Fibroblast of lung (primary cell): ENCODE measurements around the gene CAMTA1. TPM values are rescaled to one million over a fixed set of nuclear protein-coding genes. Genes with fewer than 3 reads are reported as not detected.

Experiments used
- DNase-seq, 2 donors: peaks; one replicate each; pipeline versions ENCODE4 v3.0.0 to v3.0.0-alpha.2; 2010; ENCODE audit warnings: low read depth in 2 of 2
- H2AFZ ChIP-seq: 2 replicates; pipeline ENCODE4 v1.5.1; 2012; ENCODE audit warnings: low read length, control low read depth, inconsistent platforms
- H3K27ac ChIP-seq: 2 replicates; pipeline ENCODE4 v1.5.1; 2011; ENCODE audit warnings: low read length, control low read depth; ENCODE audit not compliant: insufficient read depth
- H3K27me3 ChIP-seq: 2 replicates; pipeline ENCODE4 v1.5.1; 2011; ENCODE audit warnings: mild to moderate bottlenecking, low read length; ENCODE audit not compliant: control insufficient read depth, insufficient read depth
- H3K36me3 ChIP-seq: 2 replicates; pipeline ENCODE4 v1.5.1; 2011; ENCODE audit warnings: low read length; ENCODE audit not compliant: control insufficient read depth, insufficient read depth
- H3K4me1 ChIP-seq: 2 replicates; pipeline ENCODE4 v1.5.1; 2011; ENCODE audit warnings: low read length; ENCODE audit not compliant: control insufficient read depth, insufficient read depth; ENCODE audit errors: extremely low read depth
- H3K4me2 ChIP-seq: 2 replicates; pipeline ENCODE4 v1.5.1; 2011; ENCODE audit warnings: low read length, control low read depth; ENCODE audit not compliant: insufficient read depth; ENCODE audit errors: extremely low read depth
- H3K4me3 ChIP-seq, 4 experiments: fragments of 200-600 bp in 1 of 4; sonication (generic) in 1 of 4; replicated peaks in 1 of 4; 2 replicates each; pipeline ENCODE4 v1.5.1; 2011 to 2016; ENCODE audit warnings: low read length in 4 of 4, low read depth in 3 of 4, mild to moderate bottlenecking in 3 of 4, control low read depth in 2 of 4, inconsistent platforms in 1 of 4, mixed read lengths in 1 of 4; ENCODE audit not compliant: insufficient read depth in 1 of 4; ENCODE audit errors: control extremely low read depth in 1 of 4
- H3K79me2 ChIP-seq: 2 replicates; pipeline ENCODE4 v1.5.1; 2012; ENCODE audit warnings: mild to moderate bottlenecking, low read length, inconsistent platforms; ENCODE audit not compliant: control insufficient read depth, insufficient read depth
- H3K9ac ChIP-seq: 2 replicates; pipeline ENCODE4 v1.5.1; 2011; ENCODE audit warnings: mild to moderate bottlenecking, low read length, control low read depth; ENCODE audit not compliant: insufficient read depth
- H3K9me3 ChIP-seq: 2 replicates; pipeline ENCODE4 v1.5.1; 2012; ENCODE audit warnings: low read depth, low read length; ENCODE audit not compliant: control insufficient read depth, insufficient read depth
- H4K20me1 ChIP-seq: 2 replicates; pipeline ENCODE4 v1.5.1; 2011; ENCODE audit warnings: low read length; ENCODE audit not compliant: control insufficient read depth, insufficient read depth; ENCODE audit errors: extremely low read depth
- EZH2 ChIP-seq: IDR thresholded peaks from 2 replicates; pipeline ENCODE4 v1.5.1; 2012; ENCODE audit warnings: low read length, control low read depth, mild to moderate bottlenecking; ENCODE audit errors: missing control alignments
- polyA plus RNA-seq, 2 donors: library from polyadenylated mRNA; depleted of rRNA in 1 of 2; stranded (reverse) in 1 of 2; unstranded in 1 of 2; fragments of >200 nt; gene quantifications; 2 replicates each; pipeline ENCODE4 v1.2.1, GENCODE V29; 2011 to 2012; ENCODE audit warnings: missing spikeins in 1 of 2
- total RNA-seq: library from RNA; depleted of rRNA; stranded (reverse); fragments of >200 nt; gene quantifications from 2 replicates; pipeline ENCODE4 v1.2.1, GENCODE V29; 2014
- TF ChIP-seq, protein P1 (sequence below), 2 donors: IDR thresholded peaks in 1 of 2; conservative IDR thresholded peaks in 1 of 2; 1 replicate in 1 of 2; 2 replicates in 1 of 2; pipeline ENCODE4 v1.5.1; 2011 to 2012; ENCODE audit warnings: low read length in 2 of 2, control low read depth in 1 of 2, inconsistent platforms in 1 of 2, low read depth in 1 of 2, mild to moderate bottlenecking in 1 of 2

Gene CAMTA1
- total and polyA plus RNA-seq, 2 donors (not counting 1 experiment from before 2014, with no cell fraction given), result 47.6 to 86.0 TPM

DNA sequence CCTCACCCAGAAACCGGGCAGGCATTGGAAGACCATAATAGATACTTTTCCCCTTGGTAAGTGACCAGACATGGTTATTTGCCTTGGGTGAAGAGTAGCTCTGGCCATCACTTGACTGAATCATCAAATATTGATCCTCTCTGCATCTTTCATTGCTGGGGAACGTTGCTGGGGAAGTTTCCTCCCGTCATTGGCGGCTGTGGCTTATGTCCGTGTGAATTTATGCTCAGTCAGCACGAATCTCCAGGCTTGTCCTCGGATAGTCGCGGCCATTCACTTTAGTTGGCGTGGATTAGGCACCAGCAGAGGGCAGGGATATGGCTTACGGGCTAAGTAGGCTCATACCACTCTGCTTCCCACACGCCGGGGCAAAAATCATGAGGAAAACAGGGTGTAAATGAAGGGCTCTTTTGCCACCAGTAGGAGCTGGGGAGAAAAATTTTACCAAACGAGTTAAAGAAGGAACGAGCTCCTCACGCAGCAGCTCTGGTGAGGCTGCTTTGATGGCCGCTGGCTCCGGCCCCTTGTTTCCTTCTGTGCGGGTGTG lies 473.4 kb downstream of the CAMTA1 start:
- Histone ChIP-seq H3K4me3 (no peak overlapping the region), H3K27me3 (no peaks in the 10 kb centered on the region), H3K36me3 (no peaks in the 10 kb centered on the region), H2AFZ (no peak overlapping the region), H3K4me1 (no peaks in the 10 kb centered on the region), H3K79me2 (no peaks in the 10 kb centered on the region), H3K9ac (no peak overlapping the region), H3K27ac (no peak overlapping the region), H4K20me1 (no peaks in the 10 kb centered on the region), H3K4me2 (no peak overlapping the region), H3K9me3 (no peaks in the 10 kb centered on the region)
- TF ChIP-seq, protein P1, sequence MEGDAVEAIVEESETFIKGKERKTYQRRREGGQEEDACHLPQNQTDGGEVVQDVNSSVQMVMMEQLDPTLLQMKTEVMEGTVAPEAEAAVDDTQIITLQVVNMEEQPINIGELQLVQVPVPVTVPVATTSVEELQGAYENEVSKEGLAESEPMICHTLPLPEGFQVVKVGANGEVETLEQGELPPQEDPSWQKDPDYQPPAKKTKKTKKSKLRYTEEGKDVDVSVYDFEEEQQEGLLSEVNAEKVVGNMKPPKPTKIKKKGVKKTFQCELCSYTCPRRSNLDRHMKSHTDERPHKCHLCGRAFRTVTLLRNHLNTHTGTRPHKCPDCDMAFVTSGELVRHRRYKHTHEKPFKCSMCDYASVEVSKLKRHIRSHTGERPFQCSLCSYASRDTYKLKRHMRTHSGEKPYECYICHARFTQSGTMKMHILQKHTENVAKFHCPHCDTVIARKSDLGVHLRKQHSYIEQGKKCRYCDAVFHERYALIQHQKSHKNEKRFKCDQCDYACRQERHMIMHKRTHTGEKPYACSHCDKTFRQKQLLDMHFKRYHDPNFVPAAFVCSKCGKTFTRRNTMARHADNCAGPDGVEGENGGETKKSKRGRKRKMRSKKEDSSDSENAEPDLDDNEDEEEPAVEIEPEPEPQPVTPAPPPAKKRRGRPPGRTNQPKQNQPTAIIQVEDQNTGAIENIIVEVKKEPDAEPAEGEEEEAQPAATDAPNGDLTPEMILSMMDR (conservative IDR thresholded peaks at IDR 0.05 in 1 of 2, IDR thresholded peaks at IDR 0.05 in 1 of 2; ENCODE audit: low read depth in 1 of 2, low read length in 2 of 2), result no peak
- TF ChIP-seq EZH2, result no peak
- no peak for DNase-seq

DNA sequence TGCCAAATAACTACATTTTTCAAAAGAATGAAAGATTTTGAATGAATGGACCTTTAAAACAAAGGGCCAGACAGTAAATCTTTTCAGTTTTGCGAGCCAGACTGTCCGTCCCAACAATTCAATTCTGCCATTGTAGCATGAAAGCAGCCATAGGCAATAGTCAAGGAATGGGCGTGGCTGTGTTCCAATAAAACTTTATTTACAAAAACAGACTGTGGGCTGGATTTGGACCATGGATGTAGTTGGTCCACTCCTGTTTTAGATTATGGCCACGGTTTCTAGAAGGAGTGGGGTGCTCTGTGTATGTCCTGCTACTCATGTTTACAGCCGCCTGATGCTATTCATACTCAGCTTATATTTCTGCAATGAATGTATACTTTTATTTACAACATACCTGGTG lies 474.7 kb downstream of the CAMTA1 start:
- no peak overlapping the region for H2AFZ ChIP-seq
- no peaks in the 10 kb centered on the region for H3K36me3 ChIP-seq
- H3K27me3 ChIP-seq, result no peaks in the 10 kb centered on the region
- no peaks in the 10 kb centered on the region for H3K79me2 ChIP-seq
- H4K20me1 ChIP-seq, result no peaks in the 10 kb centered on the region
- H3K4me1 ChIP-seq, result peaks cover 8% of the 10 kb centered on the region
- H3K9ac ChIP-seq, result no peak overlapping the region
- H3K9me3 ChIP-seq, result no peaks in the 10 kb centered on the region
- TF ChIP-seq EZH2, result no peak
- TF ChIP-seq, protein P1 (conservative IDR thresholded peaks at IDR 0.05 in 1 of 2, IDR thresholded peaks at IDR 0.05 in 1 of 2; ENCODE audit: low read depth in 1 of 2, low read length in 2 of 2), result no peak
- no peak overlapping the region for H3K27ac ChIP-seq
- no peak overlapping the region for H3K4me2 ChIP-seq
- H3K4me3 ChIP-seq, result no peak overlapping the region
- DNase-seq, result no peak

DNA sequence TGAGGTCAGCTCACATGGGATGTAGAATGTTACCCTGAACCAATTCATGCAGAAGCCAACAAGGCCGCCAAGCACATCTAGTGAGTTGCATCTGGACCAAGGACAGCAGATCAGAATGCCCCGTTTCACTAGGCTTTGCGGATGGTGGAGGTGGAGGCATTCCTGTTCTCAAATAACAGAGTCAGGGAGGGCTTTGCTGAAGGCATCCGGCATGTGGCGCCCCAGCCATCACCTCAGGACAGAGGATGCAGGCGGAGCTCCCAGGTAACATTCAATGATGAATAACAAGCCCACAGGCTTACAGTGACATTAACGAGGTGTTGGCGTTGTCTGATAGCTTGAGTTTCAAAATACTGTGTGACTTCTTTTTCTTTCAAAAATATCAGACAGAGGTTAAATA lies 476.2 kb downstream of the CAMTA1 start:
- Histone ChIP-seq H3K27ac (no peak overlapping the region), H3K9ac (no peak overlapping the region), H3K4me1 (peaks cover 19% of the 10 kb centered on the region), H3K79me2 (no peaks in the 10 kb centered on the region), H3K4me2 (no peak overlapping the region), H3K4me3 (no peak overlapping the region), H3K9me3 (no peaks in the 10 kb centered on the region), H2AFZ (no peak overlapping the region), H4K20me1 (no peaks in the 10 kb centered on the region), H3K36me3 (no peaks in the 10 kb centered on the region), H3K27me3 (no peaks in the 10 kb centered on the region)
- DNase-seq, result no peak
- no peak for TF ChIP-seq EZH2
- TF ChIP-seq, protein P1 (conservative IDR thresholded peaks at IDR 0.05 in 1 of 2, IDR thresholded peaks at IDR 0.05 in 1 of 2; ENCODE audit: low read depth in 1 of 2, low read length in 2 of 2), result no peak
